PFSK-1 (cell line): ENCODE measurements around the gene BCL2.

Experiments
- POLR2AphosphoS5 ChIP-seq: IDR thresholded peaks from 2 replicates; pipeline ENCODE4 v1.6.1; 2012; ENCODE audit warnings: low read depth, mild to moderate bottlenecking, control low read depth, low read length, moderate library complexity
- REST ChIP-seq, 2 experiments: IDR thresholded peaks; 2 replicates each; pipeline versions ENCODE4 v1.6.1 to v1.8.0; 2011 to 2012; ENCODE audit warnings: low read depth in 2 of 2, low read length in 2 of 2, control low read depth in 1 of 2, inconsistent platforms in 1 of 2, mild to moderate bottlenecking in 1 of 2, moderate library complexity in 1 of 2; ENCODE audit not compliant: insufficient read depth in 1 of 2

- no peak for TF ChIP-seq REST (IDR thresholded peaks at IDR 0.05; ENCODE audit: insufficient read depth in 1 of 2, low read depth in 2 of 2, low read length in 2 of 2)
- no peak for TF ChIP-seq POLR2AphosphoS5
These were observed 120.5 kb downstream of the BCL2 start for GRCh38 chr18:63198868-63199742.
